Pons (tissue), 1 donor: ENCODE measurements around the gene SERTAD1.
"Not testable (repeated sequence)": the region's sequence is repeated elsewhere in the genome, so short reads cannot be mapped to it uniquely, and the experiment has no call there.

Experiments
- DNase-seq: peaks from one replicate; pipeline ENCODE4 v3.0.0-alpha.2; 2016; ENCODE audit warnings: low spot score

Gene SERTAD1, protein sequence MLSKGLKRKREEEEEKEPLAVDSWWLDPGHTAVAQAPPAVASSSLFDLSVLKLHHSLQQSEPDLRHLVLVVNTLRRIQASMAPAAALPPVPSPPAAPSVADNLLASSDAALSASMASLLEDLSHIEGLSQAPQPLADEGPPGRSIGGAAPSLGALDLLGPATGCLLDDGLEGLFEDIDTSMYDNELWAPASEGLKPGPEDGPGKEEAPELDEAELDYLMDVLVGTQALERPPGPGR

DNA sequence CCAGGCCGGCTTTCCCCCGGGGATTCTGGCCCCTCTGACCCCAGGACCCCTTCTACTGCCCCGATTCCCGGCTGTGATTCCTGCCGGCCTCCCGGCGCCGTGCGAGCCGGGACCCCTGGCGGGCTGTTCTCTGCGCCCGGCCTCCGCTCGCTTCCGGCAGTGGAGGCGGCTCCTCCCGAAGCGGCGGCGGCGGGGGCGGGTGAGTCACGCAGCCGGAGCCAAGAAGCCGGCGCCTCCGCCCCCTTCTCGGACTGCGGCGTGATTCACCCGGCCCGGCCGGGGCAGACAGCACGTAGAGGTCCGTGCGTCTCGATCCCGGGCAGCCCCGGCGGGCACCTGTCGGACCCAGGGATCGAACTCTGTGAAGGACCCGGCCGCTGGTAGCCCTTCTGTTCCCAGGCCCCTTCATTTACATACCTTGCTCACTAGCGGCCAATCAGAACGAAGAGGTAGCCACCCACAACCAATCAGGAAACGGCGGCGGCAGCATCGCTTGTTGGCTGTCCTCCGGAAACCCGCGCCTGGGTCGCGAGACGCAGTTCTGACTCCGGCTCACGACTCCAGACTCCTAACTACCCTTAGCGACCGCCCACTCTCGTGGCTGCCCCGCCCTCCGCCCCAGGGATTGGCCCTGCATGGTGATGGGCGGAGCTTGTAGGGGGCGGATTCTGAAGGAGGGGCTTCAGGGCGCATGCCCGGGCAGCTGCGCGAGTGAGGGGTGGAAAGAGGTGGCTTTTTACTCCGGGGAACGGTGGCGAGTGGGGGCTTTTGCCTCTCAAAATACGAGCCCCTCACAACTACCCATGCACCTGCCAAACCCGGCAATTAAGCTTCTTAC, at the start of gene SERTAD1:
Gene SERTAD1, minus strand, starts transcription at position 543 of the 838 bp plus-strand sequence. CDS start 2,446 bp downstream, outside the sequence.
- peak; percentile 99 for DNase-seq

DNA sequence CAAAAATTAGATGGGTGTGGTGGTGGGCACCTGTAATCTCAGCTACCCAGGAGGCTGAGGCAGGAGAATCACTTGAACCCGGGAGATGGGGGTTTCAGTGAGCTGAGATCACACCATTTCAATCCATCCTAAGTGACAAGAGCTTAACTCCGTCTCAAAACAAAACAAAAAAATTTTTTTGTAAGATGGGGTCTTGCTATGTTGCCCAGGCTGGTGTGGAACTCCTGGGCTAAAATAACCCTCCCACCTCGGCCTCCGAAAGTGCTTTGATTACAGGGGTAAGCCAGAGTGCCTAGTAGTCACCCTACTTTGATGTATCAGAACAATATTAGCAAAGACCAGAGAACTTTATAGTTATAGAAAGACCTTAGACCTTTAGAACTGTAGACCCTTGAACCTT, 48.9 kb upstream of the SERTAD1 start:
- no peak for DNase-seq

DNA sequence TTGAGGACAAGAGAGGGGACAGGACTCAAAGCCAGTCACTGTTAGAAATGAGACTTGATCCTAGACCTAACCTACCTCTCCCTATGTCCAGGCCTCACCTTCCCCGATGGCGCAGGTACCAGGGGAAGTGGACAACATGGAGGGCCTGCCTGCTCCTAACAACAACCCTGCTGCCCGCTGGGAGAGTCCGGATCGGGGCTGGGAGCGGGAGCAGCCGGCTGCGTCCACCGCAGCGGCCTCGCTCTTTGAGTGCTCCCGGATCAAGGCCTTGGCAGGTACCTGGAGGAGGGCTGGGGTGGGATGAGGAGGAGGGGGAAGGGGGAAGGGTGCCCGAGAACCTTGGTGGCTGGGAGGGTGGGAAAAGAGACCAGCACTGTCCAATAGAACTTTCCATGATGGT, 46.7 kb upstream of the SERTAD1 start:
- no peak for DNase-seq

GRCh38 chr19:40471111-40471510, 45.3 kb upstream of the SERTAD1 start:
- DNase-seq: no peak

DNA sequence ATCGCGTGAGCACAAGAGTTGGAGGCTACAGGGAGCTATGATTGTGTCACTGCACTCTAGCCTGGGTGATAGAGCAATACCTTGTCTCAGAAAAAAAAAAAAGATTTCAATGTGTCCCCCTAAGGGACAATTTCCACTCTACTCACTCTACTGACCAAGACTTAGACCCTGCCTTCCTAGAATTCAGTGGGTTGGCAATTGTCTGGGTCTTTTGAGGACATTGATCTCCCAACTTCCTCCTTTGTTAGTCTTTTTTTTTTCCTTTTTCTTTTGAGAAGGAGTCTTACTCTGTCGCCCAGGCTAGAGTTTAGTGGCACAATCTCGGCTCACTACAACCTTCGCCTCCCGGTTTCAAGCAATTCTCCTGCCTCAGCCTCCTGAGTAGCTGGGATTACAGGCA, 43.2 kb upstream of the SERTAD1 start:
- no peak for DNase-seq

DNA sequence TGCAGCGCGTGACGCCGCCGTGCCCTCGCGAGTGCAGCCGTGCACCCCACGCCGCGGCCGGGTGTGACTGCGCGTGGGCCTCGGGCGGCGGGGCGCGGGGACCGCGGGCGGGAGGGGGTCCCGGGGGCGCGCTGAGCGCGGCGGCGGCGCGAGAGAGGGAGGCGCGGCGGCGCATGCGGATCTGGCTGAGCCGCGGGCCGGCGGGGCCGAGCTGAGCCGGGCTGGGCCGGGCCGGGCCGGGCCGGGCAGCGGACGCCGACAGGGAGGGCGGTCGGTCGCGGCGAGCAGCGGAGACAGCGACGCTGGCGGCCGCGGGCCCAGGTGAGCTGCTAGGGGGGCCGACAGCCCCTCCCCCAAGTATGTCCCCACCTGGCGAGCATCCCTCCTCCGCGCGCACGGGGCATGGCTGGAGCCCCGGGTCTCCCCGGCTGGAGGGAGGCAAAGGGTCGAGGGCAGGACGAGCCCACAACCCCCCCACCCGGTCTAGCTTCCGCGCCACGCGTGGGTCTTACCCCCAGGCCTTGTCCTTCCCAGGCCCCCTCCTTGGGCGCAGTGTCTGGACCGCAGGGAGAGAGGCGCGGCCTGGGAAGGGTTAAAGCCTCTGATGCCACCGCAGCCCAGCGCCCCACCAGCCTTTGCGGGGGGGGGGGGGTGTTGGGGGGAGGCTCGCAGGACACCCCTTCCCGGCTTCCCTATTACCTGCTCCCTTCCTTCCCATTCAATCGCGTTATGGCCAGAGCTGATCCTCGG, 41.4 kb upstream of the SERTAD1 start, which contains the start of gene SPTBN4:
Gene SPTBN4, plus strand, starts transcription at position 17 of the 750 bp plus-strand sequence. CDS start 5,621 bp downstream, outside the sequence.
- no peak for DNase-seq

DNA sequence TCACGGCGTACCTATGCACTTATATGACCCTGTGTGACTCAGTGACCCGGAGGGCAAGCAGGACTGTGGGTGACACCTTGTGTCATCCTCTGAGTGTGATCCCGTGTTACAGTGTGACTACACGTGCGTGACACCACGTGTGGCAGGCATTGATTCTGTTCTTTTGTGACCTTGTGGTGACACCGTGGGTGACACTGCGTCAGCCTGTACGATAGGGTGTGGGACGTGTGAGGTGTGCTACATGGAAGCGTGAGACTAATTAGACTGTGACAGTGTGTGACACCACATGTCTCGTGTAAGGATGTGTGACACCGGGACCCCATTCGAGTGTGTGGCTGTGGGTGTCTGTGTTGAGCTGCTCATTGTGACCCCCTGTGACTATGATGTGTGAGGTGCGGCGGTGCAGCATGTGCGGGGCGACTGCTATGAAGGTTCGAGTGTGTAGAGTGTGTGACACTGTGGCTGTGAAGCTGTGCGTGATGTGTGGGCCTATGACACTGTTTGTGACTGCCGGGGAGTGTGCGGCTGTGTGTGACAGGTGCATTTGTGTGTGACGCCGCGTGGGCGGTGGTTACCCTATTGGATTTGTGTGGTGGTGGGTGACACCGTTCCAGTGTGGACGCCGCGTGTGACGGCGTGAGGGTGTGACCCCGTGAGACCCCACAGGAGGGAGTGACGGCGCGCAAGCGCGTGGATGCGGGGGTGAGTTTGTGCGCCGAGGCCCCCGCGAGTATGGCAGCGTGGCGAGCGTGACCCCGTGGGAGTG, 40.6 kb upstream of the SERTAD1 start:
- no peak for DNase-seq

GRCh38 chr19:40465557-40466218, 39.9 kb upstream of the SERTAD1 start, which contains the start of gene BLVRB:
TSS of gene BLVRB (minus strand) at chr19:40465745. CDS start at chr19:40465688, 57 bp downstream.
- DNase-seq: peak; percentile 100

GRCh38 chr19:40465025-40465556, 39.3 kb upstream of the SERTAD1 start:
- peak; percentile 45 for DNase-seq

DNA sequence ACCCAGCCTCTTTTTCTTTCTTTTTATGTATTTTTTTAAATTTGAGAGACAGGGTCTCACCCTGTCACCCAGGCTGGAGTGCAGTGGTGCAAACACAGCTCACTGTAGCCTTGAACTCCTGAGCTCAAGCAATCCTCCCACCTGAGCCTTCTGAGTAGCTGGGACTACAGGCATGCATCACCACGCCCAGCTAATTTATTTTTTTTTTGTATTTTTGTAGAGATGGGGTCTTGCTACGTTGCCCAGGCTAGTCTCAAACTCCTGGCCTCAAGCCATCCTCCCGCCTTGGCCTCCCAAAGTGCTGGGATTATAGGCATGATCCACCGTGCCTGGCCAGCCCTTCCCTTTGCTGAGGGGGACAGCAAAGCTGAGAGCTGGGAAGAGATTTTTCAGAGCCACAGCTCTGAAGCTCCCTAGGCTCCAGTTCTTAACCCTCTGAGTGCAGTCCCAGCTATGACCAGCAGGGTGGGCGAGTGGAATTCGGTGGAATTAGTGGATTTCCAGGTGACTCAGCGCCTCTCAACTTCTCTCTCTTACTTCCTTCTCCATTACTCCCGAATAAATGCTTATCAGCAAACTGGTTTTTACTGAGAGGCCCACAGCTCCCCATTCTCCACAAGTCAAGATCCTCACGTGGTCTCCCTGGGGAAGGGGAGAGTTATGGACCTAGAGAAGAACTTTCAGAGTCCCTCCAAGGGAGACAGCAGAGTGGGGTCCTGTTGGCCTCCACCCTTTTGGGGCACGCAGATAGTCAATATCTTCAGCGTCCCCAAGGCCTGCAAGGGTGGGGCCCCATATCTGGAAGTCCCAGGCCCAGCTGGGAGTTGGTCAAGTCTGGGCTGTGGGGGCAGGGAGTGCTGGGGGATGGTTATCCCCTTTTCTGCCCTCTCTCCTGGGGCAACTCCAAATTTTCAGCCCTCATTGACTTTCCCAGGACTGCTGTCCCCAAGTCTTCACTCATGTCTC, 38.5 kb upstream of the SERTAD1 start:
- DNase-seq: peak; percentile 79

GRCh38 chr19:40463587-40464037, 37.8 kb upstream of the SERTAD1 start:
- not testable (repeated sequence) for DNase-seq

GRCh38 chr19:40461669-40462221, 36.0 kb upstream of the SERTAD1 start:
- DNase-seq: peak; percentile 23

GRCh38 chr19:40460185-40460584, 34.4 kb upstream of the SERTAD1 start:
- no peak for DNase-seq

DNA sequence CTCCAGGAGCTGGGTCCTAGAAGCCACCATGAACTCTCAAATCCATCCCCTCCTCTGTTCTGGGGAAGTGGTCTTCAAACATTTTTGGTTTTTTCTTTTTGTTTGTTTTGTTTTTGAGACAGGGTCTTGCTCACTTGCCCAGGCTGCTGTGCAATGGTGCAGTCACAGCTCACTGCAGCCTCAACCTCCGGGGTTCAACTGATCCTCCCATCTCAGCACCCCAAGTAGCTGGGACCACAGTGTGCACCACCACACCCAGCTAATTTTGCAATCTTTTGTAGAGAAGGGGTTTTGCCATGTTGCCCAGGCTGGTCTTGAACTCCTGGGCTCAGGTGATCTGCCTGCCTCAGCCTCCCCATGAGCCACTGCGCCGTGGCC, 32.8 kb upstream of the SERTAD1 start:
- no peak for DNase-seq

DNA sequence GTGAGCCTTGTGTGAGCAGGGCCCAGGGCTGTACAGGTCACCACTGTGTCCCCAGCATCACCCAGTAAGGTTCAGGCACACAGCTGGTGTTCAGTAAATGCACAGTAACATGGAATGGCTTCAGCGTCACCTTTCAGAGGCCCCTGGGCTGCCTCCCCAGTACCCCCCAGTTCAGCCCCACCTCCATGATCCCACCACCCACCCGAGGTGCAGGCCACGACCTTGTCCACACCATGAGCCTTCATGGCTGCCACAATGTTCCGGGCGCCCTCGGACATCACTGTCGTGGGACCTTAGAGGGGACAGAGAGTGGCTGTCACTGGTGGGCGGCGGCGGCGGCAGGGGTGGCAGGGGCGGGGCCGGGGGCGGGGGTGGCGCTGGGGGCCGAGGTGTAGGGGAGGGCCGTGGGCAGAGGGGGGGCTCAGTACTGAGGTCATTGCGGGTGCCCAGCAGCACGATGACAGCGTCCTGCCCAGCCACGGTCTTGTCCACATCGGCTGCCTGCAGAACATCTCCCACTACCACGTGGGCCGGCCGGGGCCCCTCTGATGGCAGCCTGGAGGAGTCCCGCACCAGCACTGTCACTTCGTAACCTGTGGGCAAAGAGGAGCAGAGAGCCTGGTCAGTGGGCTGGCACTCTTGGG, 32.3 kb upstream of the SERTAD1 start:
- no peak for DNase-seq

DNA sequence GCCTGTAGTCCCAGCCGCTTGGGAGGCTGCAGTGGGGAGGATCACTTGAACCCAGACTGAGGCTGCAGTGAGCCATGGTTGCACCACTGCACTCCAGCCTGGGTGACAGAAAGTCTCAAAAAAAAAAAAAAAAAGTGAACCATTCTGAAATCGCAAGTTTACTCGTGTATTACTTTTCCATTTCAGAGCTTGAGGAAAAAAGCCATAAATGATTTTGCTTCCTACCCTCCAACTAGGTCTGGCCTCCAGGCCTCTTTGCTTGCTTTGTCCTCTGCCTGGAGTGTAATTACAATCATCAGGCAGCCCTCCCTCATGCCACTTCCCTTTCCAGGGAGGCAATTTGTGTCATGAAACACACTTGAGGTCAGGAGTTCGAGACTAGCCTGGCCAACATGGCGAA, 31.3 kb upstream of the SERTAD1 start:
- DNase-seq: no peak

- DNase-seq: not testable (repeated sequence)
Observed at GRCh38 chr19:40453943-40454342, 28.2 kb upstream of the SERTAD1 start.

- DNase-seq: no peak
Observed at GRCh38 chr19:40453151-40453735, 27.5 kb upstream of the SERTAD1 start.
